Measurements from ENCODE around the gene NRDC. TPM values are rescaled to one million over a fixed set of nuclear protein-coding genes. Genes with fewer than 3 reads are reported as not detected.

NRDC gene, protein sequence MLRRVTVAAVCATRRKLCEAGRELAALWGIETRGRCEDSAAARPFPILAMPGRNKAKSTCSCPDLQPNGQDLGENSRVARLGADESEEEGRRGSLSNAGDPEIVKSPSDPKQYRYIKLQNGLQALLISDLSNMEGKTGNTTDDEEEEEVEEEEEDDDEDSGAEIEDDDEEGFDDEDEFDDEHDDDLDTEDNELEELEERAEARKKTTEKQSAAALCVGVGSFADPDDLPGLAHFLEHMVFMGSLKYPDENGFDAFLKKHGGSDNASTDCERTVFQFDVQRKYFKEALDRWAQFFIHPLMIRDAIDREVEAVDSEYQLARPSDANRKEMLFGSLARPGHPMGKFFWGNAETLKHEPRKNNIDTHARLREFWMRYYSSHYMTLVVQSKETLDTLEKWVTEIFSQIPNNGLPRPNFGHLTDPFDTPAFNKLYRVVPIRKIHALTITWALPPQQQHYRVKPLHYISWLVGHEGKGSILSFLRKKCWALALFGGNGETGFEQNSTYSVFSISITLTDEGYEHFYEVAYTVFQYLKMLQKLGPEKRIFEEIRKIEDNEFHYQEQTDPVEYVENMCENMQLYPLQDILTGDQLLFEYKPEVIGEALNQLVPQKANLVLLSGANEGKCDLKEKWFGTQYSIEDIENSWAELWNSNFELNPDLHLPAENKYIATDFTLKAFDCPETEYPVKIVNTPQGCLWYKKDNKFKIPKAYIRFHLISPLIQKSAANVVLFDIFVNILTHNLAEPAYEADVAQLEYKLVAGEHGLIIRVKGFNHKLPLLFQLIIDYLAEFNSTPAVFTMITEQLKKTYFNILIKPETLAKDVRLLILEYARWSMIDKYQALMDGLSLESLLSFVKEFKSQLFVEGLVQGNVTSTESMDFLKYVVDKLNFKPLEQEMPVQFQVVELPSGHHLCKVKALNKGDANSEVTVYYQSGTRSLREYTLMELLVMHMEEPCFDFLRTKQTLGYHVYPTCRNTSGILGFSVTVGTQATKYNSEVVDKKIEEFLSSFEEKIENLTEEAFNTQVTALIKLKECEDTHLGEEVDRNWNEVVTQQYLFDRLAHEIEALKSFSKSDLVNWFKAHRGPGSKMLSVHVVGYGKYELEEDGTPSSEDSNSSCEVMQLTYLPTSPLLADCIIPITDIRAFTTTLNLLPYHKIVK
- total RNA-seq: 51.6 and 69.5 TPM in 2 replicates

DNA sequence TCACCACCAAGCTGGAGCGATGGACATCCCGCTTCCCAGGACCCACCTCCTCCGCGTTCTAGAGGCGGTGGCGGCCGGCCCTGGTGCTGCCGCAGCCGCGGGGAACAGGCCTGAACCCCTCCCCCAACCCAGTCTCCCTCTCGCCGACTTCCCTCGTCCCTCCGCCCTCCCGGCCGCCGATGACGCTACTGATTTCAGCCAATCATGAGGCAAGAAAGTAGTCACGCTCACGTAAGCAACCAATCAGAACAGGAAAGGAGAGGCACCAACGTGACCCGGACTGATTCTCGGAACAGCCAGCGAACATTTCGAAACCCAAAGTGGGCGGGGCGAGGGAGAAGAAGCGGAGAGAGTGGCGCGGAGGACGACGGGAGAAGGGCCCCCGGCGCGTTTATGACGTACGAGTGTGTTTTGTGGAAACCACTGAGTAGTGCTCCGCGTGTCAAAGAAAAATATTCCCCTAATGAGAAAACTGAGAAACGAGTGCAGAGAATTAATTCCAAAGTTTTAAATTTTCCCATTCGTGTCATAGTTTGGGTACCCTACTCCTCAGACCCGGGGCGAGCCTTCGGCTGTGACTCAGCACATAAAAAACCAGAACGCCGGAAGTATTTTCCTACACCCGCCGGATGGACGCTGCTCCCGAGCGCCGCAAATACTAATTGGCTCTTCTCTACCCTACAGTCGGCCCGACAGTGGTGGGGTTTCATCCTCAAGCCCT, at the start of gene NRDC:
NRDC (minus strand) TSS at position 112 of the 721 bp plus-strand sequence. CDS start 112 bp downstream, outside the sequence.

Other genes with a start within 250 kb of the NRDC start
- 10.0 and 21.7 TPM in 2 replicates for gene RAB3B, start 112.0 kb upstream of the NRDC start, total RNA-seq
- 10.6 and 10.7 TPM in 2 replicates for gene KTI12, start 155.1 kb upstream of the NRDC start, total RNA-seq
- 15.8 and 18.8 TPM in 2 replicates for gene TXNDC12, start 176.5 kb upstream of the NRDC start, total RNA-seq
- gene BTF3L4, start 177.6 kb upstream of the NRDC start, total RNA-seq: 28.6 and 30.1 TPM in 2 replicates

Data from endothelial cell of coronary artery (primary cell).